AG08396 (cell line): ENCODE results near the gene ZG16.

Experiments
- DNase-seq: peaks from one replicate; pipeline ENCODE4 v3.0.0; 2012; ENCODE audit warnings: low spot score, mixed read lengths

ZG16 gene

DNA sequence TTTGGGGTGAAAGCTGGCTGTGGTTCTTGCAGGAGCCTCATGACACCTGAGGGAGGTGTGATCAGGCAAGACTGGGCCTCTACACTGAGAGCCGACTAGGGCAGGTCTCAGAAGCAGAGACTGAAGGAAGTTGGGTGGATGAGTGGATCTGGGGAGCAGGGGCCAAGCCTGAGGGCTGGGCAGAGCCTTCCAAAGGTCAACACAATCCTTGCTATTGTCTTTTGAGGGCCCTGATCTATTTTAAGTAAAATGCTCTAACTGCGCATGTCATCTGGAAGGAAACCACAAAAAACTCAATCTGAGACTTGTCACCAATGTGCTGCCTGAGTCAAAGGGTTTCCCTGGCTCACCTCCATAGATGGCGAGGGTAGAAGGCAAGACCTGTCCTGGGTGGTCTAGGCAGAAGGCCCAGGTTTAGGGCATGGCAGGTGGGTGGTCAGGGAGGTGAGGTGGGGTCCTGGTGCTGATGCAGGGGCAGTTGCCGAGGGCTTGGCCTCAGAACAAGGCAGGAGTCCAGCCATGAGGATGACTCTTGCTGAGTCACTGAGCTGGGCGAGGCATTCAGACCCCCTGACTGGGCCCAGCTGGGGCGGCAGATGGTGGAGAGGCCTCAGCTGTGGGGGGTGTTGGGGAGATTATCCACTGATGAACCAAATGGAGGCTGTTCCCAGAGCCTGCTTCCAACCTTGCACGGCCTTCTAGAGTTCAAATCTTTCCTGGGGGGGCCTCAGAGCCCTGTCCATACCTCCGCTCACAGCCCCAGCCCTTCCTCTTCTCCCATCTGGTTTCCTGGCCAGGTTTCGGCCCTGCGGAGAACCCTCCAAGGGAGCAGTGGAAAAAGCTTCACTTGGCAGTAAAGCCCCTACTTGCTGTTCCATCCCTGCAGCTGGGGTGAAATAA is 47.3 kb downstream of the ZG16 start:
- peak; percentile 75 for DNase-seq

DNA sequence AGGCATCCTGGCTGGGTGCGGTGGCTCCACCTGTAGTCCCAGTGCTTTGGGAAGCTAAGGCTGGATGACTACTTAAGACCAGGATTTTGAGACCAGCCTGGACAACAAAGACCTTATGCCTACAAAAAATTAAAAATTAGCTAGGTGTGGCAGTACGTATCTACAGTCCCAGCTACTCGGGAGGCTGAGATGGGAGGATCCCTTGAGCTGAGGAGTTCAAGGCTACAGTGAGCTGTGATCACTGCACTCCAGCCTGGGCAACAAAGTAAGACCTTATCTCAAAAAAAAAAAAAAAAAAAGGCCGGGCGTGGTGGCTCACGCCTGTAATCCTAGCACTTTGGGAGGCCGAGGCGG is 48.3 kb downstream of the ZG16 start:
- DNase-seq: no peak

DNA sequence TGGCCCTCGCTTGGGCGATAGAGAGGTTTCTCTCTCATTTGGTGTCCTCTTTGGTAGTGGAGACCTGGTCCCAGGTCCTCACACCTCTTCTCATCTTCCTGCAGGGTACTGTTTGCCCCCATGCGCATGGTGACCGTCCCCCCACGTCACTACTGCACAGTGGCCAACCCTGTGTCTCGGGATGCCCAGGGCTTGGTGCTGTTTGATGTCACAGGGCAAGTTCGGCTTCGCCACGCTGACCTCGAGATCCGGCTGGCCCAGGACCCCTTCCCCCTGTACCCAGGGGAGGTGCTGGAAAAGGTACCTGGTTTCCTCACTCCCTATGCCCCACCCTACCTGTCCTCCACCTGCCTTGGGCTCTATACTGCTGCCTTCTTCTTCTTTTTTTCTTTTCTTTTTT is 52.7 kb downstream of the ZG16 start:
- DNase-seq: no peak

- DNase-seq: no peak
These were observed 53.4 kb downstream of the ZG16 start for GRCh38 chr16:29831490-29831889.
